ENCODE data around the gene MVP. TPM values are rescaled to one million over a fixed set of nuclear protein-coding genes. Genes with fewer than 3 reads are reported as not detected.
"Not testable (repeated sequence)": the region's sequence is repeated elsewhere in the genome, so short reads cannot be mapped to it uniquely, and the experiment has no call there.

Gene MVP
- total RNA-seq, 1 experiment from 2014 or later = 35.7 TPM

DNA sequence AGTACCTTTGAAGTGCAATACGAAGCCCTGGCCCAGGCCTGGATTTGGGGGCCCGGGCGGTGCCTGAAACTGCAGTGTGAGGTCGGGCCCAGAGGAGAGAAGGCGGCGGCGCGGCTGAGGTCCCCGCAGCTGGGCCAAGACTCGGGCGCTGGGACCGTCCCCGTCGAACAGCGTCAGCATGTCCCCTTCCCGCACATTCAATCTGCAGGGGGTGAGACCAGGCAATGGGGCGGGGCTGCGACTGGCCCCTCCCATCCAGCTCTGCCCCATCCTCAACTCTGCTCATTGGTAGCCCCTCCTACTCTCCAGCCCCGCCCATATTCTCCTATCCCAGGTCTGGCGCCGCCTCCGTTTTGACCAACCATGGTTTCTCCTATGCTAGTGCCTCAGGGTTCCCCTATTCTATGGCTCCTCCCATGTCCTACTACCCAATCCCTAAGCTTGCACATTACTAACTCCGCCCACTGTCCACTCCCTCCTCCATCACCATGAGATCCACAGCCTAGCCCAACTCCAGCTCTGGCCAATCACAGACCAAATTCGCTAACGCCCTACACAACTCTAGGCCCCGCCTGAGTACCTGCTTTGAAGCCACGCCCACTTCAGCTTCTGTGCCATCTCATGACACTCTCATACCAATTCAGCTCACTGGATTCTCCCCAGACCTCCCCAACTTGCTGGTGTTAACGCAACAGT, 57.2 kb downstream of the MVP start:
- DNase-seq (ENCODE audit: low read depth, low spot score) = peak; percentile 25
- in situ Hi-C loops (cut with HindIII; ENCODE audit: low pct_unique_long_range_greater_than_20kb, low sequenced_read_pairs) = no loop called here

GRCh38 chr16:29878172-29878571, 57.9 kb downstream of the MVP start:
- in situ Hi-C loops (cut with HindIII; ENCODE audit: low pct_unique_long_range_greater_than_20kb, low sequenced_read_pairs) = no loop called here
- DNase-seq (ENCODE audit: low read depth, low spot score) = no peak

- in situ Hi-C loops (cut with HindIII; ENCODE audit: low pct_unique_long_range_greater_than_20kb, low sequenced_read_pairs) = no loop called here
- DNase-seq (ENCODE audit: low read depth, low spot score) = no peak
These were observed 60.8 kb downstream of the MVP start for GRCh38 chr16:29881050-29881449.

DNA sequence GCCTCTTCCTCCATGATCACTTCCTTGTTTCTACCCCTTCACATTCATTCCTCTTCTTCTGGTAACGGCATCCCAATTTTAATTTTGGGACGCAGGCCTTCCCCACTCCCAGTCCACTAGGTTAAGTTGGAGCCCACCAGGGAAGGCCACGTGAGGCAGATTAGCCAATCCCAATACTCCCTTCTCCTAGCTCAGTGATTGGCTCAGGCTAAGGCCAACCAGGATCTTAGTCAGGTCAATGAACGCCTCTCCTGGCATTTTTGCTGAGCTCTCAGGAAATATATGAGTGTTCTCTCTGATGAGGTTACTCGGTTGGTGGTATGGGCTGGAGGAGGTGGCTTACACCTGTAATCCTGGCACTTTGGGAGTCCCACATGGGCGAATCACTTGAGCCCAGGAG, 63.7 kb downstream of the MVP start:
- in situ Hi-C loops (cut with HindIII; ENCODE audit: low pct_unique_long_range_greater_than_20kb, low sequenced_read_pairs) = no loop called here
- DNase-seq (ENCODE audit: low read depth, low spot score) = no peak

DNA sequence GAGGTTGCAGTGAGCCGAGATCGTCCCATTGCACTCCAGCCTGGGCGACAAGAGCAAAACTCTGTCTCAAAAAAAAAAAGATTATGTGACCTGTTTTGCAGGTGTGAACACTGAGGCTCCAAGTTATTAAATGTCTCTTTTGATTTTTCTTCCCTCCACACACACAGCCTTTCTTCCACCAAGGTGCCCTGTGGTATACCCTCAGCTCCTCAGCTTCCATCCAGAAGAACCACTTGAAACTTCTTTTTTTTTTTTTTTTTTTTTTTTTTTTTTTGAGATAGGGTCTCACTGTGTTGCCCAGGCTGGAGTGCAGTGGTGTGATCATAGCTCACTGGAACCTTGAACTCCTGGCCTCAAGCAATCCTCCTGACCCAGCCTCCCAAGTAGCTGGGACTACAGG, 69.1 kb downstream of the MVP start:
- in situ Hi-C loops (cut with HindIII; ENCODE audit: low pct_unique_long_range_greater_than_20kb, low sequenced_read_pairs); DNase-seq (ENCODE audit: low read depth, low spot score): not testable (repeated sequence)

- in situ Hi-C loops (cut with HindIII; ENCODE audit: low pct_unique_long_range_greater_than_20kb, low sequenced_read_pairs) = no loop called here
- DNase-seq (ENCODE audit: low read depth, low spot score) = no peak
These were observed 71.5 kb downstream of the MVP start for GRCh38 chr16:29891525-29892457.

- in situ Hi-C loops (cut with HindIII; ENCODE audit: low pct_unique_long_range_greater_than_20kb, low sequenced_read_pairs) = no loop called here
These were observed 72.2 kb downstream of the MVP start for GRCh38 chr16:29892458-29892813.

DNA sequence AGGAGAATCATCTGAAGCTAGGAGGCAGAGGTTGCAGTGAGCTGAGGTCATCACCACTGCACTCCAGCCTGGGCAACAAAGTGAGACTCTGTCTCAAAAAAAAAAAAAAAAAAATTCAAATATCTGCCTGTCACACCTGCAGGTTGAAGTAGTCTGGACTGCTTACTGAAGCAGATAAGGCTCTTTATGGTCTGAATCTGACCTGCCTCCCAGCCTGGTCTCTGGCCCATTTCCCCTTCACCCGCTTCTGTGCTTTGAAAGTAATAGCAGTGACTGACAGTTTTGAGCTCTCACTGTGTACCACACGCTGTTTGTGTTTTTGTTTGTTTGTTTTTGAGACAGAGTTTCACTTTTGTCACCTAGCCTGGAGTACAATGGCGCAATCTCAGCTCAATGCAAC, 73.3 kb downstream of the MVP start:
- in situ Hi-C loops (cut with HindIII; ENCODE audit: low pct_unique_long_range_greater_than_20kb, low sequenced_read_pairs) = no loop called here
- no peak for DNase-seq (ENCODE audit: low read depth, low spot score)

More at GRCh38 chr16:29892458-29892813, 72.2 kb downstream of the MVP start:
- DNase-seq (ENCODE audit: low read depth, low spot score) = no peak

- DNase-seq (ENCODE audit: low read depth, low spot score) = no peak
- in situ Hi-C loops (cut with HindIII; ENCODE audit: low pct_unique_long_range_greater_than_20kb, low sequenced_read_pairs) = no loop called here
These were observed 74.1 kb downstream of the MVP start for GRCh38 chr16:29894352-29894751.

GRCh38 chr16:29896841-29897240, 76.6 kb downstream of the MVP start:
- in situ Hi-C loops (cut with HindIII; ENCODE audit: low pct_unique_long_range_greater_than_20kb, low sequenced_read_pairs) = no loop called here
- DNase-seq (ENCODE audit: low read depth, low spot score) = no peak

DNA sequence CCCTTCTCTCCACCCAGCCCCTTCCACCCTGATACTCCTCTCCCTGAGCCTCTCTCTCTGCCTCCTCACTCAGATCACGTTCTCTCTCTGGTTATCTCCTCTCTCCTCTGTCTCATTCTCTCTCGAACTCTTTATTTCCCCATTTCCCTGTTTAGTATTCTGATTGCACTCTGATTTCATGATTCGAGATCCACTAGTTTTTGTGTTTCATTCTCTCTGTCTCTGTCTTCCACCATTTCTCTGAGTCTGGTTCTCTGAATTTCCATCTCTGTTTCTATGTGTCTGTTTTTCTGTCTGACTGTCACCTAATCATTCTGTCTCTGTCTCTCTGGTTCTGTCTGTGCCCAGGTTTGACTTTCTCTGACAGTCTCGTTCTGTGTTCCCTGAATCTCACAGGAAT, 77.1 kb downstream of the MVP start:
- no peak for DNase-seq (ENCODE audit: low read depth, low spot score)
- in situ Hi-C loops (cut with HindIII; ENCODE audit: low pct_unique_long_range_greater_than_20kb, low sequenced_read_pairs) = no loop called here

Small RNA genes lying within 50 kb of the gene (small RNA-seq; reads per million reads assigned to genes)
- gene AC009133.6 (0 reads per million in 2 experiments), gene AC120114.4 (0 reads per million in 2 experiments)

Other genes starting within 250 kb of the MVP start
- not detected in 2 replicates for gene SPN, start 157.2 kb upstream of the MVP start, total RNA-seq (2014; rRNA removed; shearing (Covaris generic))
- 41.1 and 46.0 TPM in 2 replicates for gene QPRT, start 141.3 kb upstream of the MVP start, total RNA-seq (2014; rRNA removed; shearing (Covaris generic))
- not detected in 2 replicates for gene C16orf54, start 74.5 kb upstream of the MVP start, total RNA-seq (2014; rRNA removed; shearing (Covaris generic))
- not detected in 2 replicates for gene ZG16, start 42.2 kb upstream of the MVP start, total RNA-seq (2014; rRNA removed; shearing (Covaris generic))
- gene KIF22, start 29.7 kb upstream of the MVP start, total RNA-seq (2014; rRNA removed; shearing (Covaris generic)) = 29.9 and 34.9 TPM in 2 replicates
- 163 and 182 TPM in 2 replicates for gene MAZ, start 13.9 kb upstream of the MVP start, total RNA-seq (2014; rRNA removed; shearing (Covaris generic))
- not detected in 2 replicates for gene PRRT2, start 8.3 kb upstream of the MVP start, total RNA-seq (2014; rRNA removed; shearing (Covaris generic))
- gene PAGR1, start 4.3 kb upstream of the MVP start, total RNA-seq (2014; rRNA removed; shearing (Covaris generic)) = 19.8 and 21.1 TPM in 2 replicates
- 74.1 and 82.6 TPM in 2 replicates for gene CDIPT, start 42.8 kb downstream of the MVP start, total RNA-seq (2014; rRNA removed; shearing (Covaris generic))
- 8.7 and 10.3 TPM in 2 replicates for gene SEZ6L2, start 79.1 kb downstream of the MVP start, total RNA-seq (2014; rRNA removed; shearing (Covaris generic))
- 3.4 and 3.7 TPM in 2 replicates for gene ASPHD1, start 80.0 kb downstream of the MVP start, total RNA-seq (2014; rRNA removed; shearing (Covaris generic))
- 9.1 and 11.0 TPM in 2 replicates for gene KCTD13, start 105.8 kb downstream of the MVP start, total RNA-seq (2014; rRNA removed; shearing (Covaris generic))
- gene TMEM219, start 141.6 kb downstream of the MVP start, total RNA-seq (2014; rRNA removed; shearing (Covaris generic)) = 48.2 and 51.8 TPM in 2 replicates
- 28.6 and 30.3 TPM in 2 replicates for gene TAOK2, start 153.4 kb downstream of the MVP start, total RNA-seq (2014; rRNA removed; shearing (Covaris generic))
- gene HIRIP3, start 175.2 kb downstream of the MVP start, total RNA-seq (2014; rRNA removed; shearing (Covaris generic)) = 6.6 and 9.8 TPM in 2 replicates
- gene INO80E, start 175.8 kb downstream of the MVP start, total RNA-seq (2014; rRNA removed; shearing (Covaris generic)) = 39.4 and 46.7 TPM in 2 replicates
- 1.5 and 2.1 TPM in 2 replicates for gene DOC2A, start 190.6 kb downstream of the MVP start, total RNA-seq (2014; rRNA removed; shearing (Covaris generic))
- not detected in 2 replicates for gene C16orf92, start 202.7 kb downstream of the MVP start, total RNA-seq (2014; rRNA removed; shearing (Covaris generic))
- gene TLCD3B, start 210.8 kb downstream of the MVP start, total RNA-seq (2014; rRNA removed; shearing (Covaris generic)) = not detected in 2 replicates
- gene ALDOA, start 245.3 kb downstream of the MVP start, total RNA-seq (2014; rRNA removed; shearing (Covaris generic)) = 1,063 and 1,100 TPM in 2 replicates

Measured in SK-MEL-5 (cell line).